Nephron (organoid): ENCODE data around the gene BRIP1.

Source experiments
- H3K27ac Mint-ChIP-seq, 3 experiments: 2 replicates each; pipeline ENCODE4 v1.8.0; 2020; ENCODE audit warnings: mixed read lengths in 3 of 3, mild to moderate bottlenecking in 2 of 3, moderate library complexity in 1 of 3
- H3K27me3 Mint-ChIP-seq: 2 replicates; pipeline ENCODE4 v1.8.0; 2021; ENCODE audit warnings: low read depth, mild to moderate bottlenecking, moderate library complexity, mixed read lengths
- H3K36me3 Mint-ChIP-seq: 2 replicates; pipeline ENCODE4 v1.8.0; 2020; ENCODE audit warnings: low read depth, mixed read lengths
- H3K4me1 Mint-ChIP-seq: 2 replicates; pipeline ENCODE4 v1.8.0; 2020; ENCODE audit warnings: mixed read lengths
- H3K4me3 Mint-ChIP-seq, 3 experiments: 2 replicates each; pipeline ENCODE4 v1.8.0; 2020; ENCODE audit warnings: mild to moderate bottlenecking in 3 of 3, mixed read lengths in 3 of 3, moderate library complexity in 2 of 3
- H3K9me3 Mint-ChIP-seq: 2 replicates; pipeline ENCODE4 v1.8.0; 2020; ENCODE audit warnings: mixed read lengths
- CTCF ChIP-seq, 3 experiments: fragments of 200-600 bp; sonication (generic); IDR thresholded peaks; one replicate each; pipeline ENCODE4 v1.5.0; 2021; ENCODE audit warnings: antibody characterized with exemption in 3 of 3; ENCODE audit not compliant: unreplicated experiment in 3 of 3

BRIP1 gene

GRCh38 chr17:61701978-61702377 is 161.3 kb downstream of the BRIP1 start:
- H3K9me3 Mint-ChIP-seq = peaks cover 77% of the 10 kb centered on the region
- H3K4me1 Mint-ChIP-seq = no peaks in the 10 kb centered on the region
- H3K27me3 Mint-ChIP-seq = no peaks in the 10 kb centered on the region
- H3K4me3 Mint-ChIP-seq = no peak overlapping the region
- H3K36me3 Mint-ChIP-seq = peaks cover 88% of the 10 kb centered on the region
- no peak for TF ChIP-seq CTCF (IDR thresholded peaks at IDR 0.05; ENCODE audit: unreplicated experiment in 3 of 3)
- H3K27ac Mint-ChIP-seq = no peak overlapping the region

GRCh38 chr17:61701334-61701733 is 162.0 kb downstream of the BRIP1 start:
- Mint-ChIP-seq H3K4me3 (no peak overlapping the region), H3K36me3 (peaks cover 88% of the 10 kb centered on the region), H3K9me3 (peaks cover 74% of the 10 kb centered on the region), H3K27ac (no peak overlapping the region), H3K27me3 (no peaks in the 10 kb centered on the region), H3K4me1 (no peaks in the 10 kb centered on the region)
- no peak for TF ChIP-seq CTCF (IDR thresholded peaks at IDR 0.05; ENCODE audit: unreplicated experiment in 3 of 3)

GRCh38 chr17:61700252-61700651 is 163.1 kb downstream of the BRIP1 start:
- Mint-ChIP-seq H3K36me3 (peaks cover 90% of the 10 kb centered on the region), H3K9me3 (peaks cover 78% of the 10 kb centered on the region), H3K27me3 (no peaks in the 10 kb centered on the region), H3K27ac (no peak overlapping the region), H3K4me1 (no peaks in the 10 kb centered on the region), H3K4me3 (no peak overlapping the region)
- TF ChIP-seq CTCF (IDR thresholded peaks at IDR 0.05; ENCODE audit: unreplicated experiment in 3 of 3) = no peak

GRCh38 chr17:61699694-61700093 is 163.6 kb downstream of the BRIP1 start:
- Mint-ChIP-seq H3K4me1 (no peaks in the 10 kb centered on the region), H3K36me3 (peaks cover 88% of the 10 kb centered on the region), H3K4me3 (no peak overlapping the region), H3K27me3 (no peaks in the 10 kb centered on the region), H3K9me3 (peaks cover 77% of the 10 kb centered on the region), H3K27ac (no peak overlapping the region)
- TF ChIP-seq CTCF (IDR thresholded peaks at IDR 0.05; ENCODE audit: unreplicated experiment in 3 of 3) = no peak

GRCh38 chr17:61699032-61699431 is 164.3 kb downstream of the BRIP1 start:
- Mint-ChIP-seq H3K9me3 (peaks cover 71% of the 10 kb centered on the region), H3K27ac (no peak overlapping the region), H3K4me1 (no peaks in the 10 kb centered on the region), H3K4me3 (no peak overlapping the region), H3K27me3 (no peaks in the 10 kb centered on the region), H3K36me3 (peaks cover 81% of the 10 kb centered on the region)
- no peak for TF ChIP-seq CTCF (IDR thresholded peaks at IDR 0.05; ENCODE audit: unreplicated experiment in 3 of 3)

GRCh38 chr17:61698244-61698643 is 165.1 kb downstream of the BRIP1 start:
- no peaks in the 10 kb centered on the region for H3K27me3 Mint-ChIP-seq
- H3K4me3 Mint-ChIP-seq = no peak overlapping the region
- peaks cover 63% of the 10 kb centered on the region for H3K9me3 Mint-ChIP-seq
- H3K4me1 Mint-ChIP-seq = no peaks in the 10 kb centered on the region
- TF ChIP-seq CTCF (IDR thresholded peaks at IDR 0.05; ENCODE audit: unreplicated experiment in 3 of 3) = no peak
- peaks cover 74% of the 10 kb centered on the region for H3K36me3 Mint-ChIP-seq
- no peak overlapping the region for H3K27ac Mint-ChIP-seq
